Uterus (tissue), 2 donors: Measurements from ENCODE around the gene PPP2R2C.

Experiments used
- CTCF ChIP-seq, 4 experiments: fragments of 200-600 bp in 2 of 4; fragments of 450-650 bp in 2 of 4; sonication (generic) in 2 of 4; IDR thresholded peaks; one replicate each; pipeline ENCODE4 v1.5.1; 2016 to 2019; ENCODE audit warnings: antibody characterized with exemption in 4 of 4, mild to moderate bottlenecking in 2 of 4, moderate library complexity in 1 of 4
- POLR2A ChIP-seq, 2 donors: fragments of 450-650 bp; IDR thresholded peaks; one replicate each; pipeline ENCODE4 v1.6.1; 2016; ENCODE audit warnings: antibody characterized with exemption in 2 of 2, mild to moderate bottlenecking in 1 of 2, moderate library complexity in 1 of 2

DNA sequence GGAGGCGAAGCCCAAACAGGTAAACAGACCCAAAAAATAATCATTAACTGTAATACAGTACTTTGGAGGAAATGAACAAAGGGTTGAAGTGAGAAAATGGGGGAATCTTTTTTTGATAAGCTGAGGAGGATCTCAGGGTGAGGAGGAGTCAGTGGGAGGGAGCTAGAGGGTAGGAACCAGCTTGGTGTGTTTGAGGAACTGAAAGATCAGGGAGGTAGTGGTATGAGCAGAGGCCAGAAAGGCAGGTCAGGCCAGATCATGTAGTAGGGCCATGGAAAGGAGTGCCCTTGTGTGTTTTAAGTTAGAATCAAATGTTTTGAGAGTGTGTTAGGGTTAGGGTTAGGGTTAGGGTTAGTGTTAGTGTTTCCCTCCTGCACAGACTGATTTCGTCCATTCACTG lies 48.8 kb downstream of the PPP2R2C start:
- TF ChIP-seq CTCF (IDR thresholded peaks at IDR 0.05): no peak
- no peak for TF ChIP-seq POLR2A (IDR thresholded peaks at IDR 0.05)
